DMS153 (cell line): ENCODE measurements around the gene KAT6B.

Experiments
- DNase-seq: peaks from one replicate; lab custom pipeline; 2025; lab: John Stamatoyannopoulos, UW

The KAT6B gene

DNA sequence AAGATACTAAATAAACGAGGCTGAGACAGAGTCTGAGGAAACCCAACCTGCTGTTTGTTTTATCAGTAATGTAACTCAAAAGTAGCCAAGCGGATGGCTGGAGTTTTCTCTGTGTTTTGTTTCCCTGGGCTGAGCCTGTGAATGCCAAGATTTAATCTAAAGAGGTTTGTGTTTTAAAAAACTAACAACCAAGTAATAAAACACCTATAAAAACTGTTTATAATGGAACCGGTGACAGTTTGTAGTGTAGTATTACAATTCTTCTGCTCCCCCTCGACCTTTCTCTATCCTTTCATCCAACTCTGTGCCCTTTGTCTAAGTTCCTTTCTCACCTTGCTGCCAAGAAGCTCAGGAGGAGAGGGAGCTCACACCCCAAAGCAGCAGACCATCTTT lies 2.6 kb upstream of the KAT6B start:
- DNase-seq, result no peak

DNA sequence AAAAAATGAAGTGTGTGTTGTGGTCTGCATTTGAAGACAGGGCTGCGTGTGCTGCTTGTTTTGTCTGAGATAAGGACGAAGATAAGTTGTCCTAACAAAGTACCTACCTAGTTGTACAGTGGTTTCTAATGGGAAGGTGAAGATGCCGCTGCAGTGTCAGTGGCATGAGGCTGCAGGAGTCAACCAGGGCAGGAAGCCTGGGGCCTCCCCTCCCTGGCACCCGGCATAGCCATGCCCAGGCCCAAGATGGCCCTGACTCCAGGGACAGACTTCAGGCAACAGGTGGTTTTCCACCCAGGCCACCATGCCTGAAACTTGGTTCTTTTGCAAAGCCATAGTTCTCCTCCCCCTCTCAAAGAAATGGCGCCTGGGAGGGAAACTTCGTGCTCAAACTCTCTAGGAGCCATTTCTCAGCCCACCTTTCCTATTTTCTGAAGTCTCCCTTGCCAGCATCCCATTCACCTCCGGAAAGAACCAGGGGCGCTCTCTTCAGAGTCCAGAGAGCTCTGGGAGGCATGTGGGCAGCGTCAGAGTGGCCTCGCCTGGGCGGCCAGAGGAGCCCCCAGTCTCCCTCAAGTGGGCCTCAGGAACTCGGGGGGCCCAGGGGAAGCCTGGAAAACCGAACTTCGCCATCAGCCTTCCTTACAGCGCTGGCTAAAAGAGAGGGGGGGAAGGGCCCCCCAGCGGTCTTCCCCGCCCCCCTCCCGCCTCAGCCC lies 2.1 kb upstream of the KAT6B start:
- no peak for DNase-seq

DNA sequence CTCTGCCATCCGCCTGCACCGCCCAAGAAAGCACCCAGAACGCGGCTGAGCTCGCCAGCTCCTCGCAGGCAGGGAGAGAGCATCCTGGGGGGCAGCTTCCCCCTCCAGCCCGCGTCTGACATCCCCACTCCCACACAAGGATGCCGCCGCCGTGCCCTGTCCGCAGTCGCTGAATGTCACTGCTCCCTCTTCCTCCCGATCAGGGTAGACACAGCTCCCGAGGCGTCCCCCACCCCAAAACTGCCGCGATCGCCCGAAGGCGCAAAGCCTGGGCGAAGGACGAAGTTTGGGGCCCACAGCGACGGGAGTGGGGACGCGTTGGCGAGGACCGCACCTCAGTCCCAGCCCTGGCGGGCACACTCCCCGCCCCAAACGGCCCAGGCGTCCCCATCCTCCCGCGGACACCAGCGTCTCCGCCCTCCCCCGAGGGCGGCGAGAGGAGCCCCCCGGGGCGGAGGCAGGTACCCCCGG lies 1.5 kb upstream of the KAT6B start:
- DNase-seq, result no peak

DNA sequence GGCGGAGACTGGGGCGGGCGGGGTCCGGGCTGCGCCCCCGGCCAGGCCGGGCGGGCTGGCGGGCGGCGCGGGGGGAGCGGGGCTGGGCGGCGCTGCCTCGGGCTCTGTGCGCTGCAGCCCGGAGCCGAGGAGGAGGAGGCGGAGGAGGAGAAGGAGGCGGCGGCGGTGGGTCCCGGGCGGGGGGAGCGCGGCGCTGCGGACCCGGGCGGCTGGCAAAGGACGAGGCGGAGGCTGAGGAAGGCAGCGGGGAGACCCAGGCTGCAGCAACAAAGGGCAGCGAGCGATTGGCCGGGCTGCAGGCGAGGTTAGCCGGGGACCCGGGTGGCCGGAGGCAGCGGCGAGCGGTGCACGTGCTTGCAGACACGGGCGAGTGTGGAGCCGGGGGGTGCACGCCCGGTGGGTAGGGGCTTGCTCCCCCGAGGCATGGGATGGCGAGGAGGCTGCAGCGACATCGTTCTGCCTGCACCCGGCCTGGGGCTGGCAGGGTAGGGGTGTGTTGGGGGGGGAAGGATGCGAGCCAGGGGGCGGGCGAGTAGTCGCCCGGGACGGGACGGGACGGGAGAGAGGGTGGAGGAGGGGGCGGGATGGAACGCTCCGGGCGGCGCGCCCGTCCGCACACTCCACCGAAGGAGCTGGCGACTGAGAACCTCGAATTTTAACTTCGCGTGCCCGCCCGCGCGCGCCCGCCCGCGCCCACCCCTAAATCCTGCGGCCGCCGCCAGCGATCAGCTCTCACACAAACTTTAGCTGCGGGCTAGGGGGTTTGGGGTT lies 844 bp upstream of the KAT6B start:
- DNase-seq, result no peak

DNA sequence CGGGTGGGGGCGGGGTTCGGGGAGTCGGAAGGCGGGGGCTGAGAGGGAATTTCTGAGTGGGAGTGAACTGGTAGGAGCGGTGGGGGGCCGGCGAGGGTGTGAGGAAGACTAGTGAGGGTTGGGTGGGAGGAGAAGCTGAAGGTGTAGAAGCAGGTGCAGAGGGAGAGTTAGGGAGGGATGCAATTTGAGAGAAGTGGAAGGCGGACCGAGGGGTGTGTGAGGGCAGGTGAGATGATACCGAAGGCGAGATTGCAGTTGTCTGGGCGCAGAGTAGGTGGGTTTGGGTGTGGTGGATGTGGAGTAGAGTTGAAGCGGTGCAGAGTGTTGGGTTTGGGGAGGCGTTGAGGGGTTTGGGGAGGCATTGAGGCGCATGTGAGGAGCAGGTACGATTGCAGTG lies 643 bp downstream of the KAT6B start:
- peak; percentile 56 for DNase-seq

DNA sequence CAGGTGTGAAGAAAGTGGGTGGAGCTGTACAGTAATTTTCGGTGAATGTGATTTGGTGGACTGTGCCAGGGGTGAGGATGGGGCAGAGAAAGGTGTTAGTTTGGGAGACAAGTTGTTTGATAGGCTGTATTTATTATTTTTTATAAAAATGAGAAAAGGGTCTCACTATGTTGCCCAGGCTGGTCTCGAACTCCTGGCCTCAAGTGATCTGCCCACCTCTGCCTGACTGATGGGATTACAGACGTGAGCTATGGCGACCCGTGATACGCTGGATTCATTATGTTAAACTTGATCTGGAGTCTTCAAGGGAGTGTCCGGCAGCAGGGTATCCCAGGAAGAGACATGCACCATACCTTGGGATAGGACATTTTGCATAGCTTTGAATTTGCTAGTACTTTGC lies 1.3 kb downstream of the KAT6B start:
- no peak for DNase-seq

DNA sequence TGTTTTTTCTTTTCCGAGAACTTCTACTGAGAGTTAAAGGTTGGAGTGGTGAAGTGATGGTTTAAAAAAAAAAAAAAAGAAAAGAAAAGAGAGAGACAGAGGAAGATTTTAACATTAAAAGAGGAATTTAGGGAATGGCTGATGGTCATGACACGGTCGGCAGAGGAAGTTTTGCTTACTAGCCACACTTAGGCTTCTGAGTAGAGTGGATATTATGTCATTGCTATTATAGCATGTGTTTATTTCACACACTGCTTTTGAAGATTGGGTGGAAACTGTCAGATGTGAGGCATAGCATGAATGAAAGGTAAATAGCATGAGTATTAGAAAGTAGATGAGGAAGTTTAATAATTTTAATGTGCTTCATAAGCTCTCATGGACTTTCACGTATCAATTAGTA lies 2.5 kb downstream of the KAT6B start:
- DNase-seq, result no peak

DNA sequence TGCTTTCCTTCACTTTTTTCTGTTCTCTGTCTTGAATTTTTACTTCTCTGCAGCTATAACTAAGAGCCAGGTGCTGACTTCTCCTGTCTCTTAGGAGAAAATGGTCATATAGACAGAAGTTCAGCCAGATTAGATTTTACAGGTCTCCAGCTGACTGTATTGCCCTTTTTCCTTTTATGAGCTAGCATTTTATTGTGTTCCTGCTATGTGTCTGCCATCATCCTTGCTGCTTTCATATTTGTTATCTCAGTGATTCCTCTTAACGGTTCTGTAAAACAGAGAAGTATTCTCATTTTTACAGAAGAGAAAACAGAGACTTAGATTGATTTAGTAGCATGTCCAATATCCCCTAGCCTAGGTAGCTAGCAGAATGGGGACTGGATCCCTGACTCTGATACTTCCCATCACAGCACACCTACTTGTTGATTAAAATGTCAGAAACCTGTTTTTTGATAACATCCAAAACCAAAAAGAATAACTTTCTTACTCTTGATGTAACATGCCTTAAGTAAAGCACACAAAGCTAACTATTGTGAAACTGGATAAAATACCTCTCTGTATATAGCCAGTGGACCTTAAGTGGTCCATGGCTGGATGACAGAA lies 5.2 kb downstream of the KAT6B start:
- no peak for DNase-seq

DNA sequence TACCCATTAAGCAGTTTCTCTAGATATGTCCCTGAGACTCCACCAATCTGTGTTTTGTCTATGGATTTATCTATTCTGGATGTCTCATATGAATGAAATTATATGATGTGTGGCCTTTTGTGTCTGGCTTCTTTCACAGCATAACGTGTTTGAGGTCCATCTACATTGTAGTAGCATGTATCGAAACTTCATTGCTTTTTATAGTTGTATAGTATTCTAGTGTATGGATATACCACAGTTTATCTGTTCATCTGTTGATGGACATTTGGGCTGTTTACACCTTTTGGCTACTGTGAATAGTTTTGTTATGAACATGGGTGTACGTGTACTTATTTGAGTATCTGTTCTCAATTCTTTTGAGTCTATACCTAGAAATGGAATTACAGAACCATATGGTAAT lies 9.6 kb downstream of the KAT6B start:
- no peak for DNase-seq

DNA sequence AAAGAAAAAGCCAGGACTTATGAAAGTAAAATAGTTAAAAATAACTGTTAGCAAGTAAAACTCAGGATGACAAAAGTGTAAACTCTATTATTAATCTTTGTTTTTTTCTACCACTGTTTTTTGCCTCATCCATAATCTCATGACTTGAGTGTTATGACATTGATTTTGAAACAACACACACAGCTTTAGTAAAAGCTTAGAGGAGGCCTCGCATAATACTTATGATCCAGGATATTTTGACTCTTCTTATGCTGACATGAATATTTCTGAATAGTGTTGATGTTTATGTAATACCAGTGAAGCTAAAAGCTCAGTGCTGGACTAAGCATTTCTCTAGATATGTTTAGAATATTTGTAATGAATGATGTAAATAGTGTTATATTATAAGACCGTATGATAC lies 10.5 kb downstream of the KAT6B start:
- no peak for DNase-seq

DNA sequence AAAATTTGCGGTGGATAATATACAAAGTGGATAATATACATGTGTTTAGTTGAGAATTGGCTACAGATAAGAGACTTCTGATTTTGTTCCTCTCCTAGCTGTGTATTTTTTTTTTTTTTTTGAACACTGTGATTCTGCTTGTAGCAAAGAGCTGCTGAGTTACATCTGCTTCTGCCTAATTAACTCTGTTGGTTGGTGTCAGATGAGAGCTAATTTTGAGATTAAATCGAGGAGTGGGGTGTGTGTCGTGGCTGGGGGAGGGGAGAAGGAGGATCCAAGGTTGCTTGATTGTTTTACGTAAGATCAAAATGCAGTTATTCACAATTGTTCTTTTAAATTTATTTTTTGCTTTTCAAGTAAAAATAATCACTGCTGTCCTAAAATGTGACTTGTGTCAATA lies 11.3 kb downstream of the KAT6B start:
- no peak for DNase-seq

DNA sequence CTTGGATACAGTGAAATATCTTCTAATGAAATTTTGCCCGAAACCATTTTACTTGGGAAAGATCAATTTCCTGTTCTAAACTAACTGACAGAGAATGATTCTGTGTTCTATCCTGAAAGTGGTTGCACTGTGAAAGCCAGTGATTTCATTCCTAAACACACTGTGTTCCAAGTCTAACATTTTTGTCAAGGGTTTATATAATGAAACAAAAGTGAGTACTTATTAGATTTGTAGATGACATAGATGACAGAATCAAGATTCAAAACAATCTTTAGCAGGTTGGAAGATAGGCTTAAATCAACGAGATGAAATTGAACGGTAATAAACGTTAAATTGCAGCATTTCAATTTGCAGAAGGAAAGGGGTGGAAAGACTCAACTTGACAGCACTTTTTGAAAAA lies 13.3 kb downstream of the KAT6B start:
- no peak for DNase-seq

DNA sequence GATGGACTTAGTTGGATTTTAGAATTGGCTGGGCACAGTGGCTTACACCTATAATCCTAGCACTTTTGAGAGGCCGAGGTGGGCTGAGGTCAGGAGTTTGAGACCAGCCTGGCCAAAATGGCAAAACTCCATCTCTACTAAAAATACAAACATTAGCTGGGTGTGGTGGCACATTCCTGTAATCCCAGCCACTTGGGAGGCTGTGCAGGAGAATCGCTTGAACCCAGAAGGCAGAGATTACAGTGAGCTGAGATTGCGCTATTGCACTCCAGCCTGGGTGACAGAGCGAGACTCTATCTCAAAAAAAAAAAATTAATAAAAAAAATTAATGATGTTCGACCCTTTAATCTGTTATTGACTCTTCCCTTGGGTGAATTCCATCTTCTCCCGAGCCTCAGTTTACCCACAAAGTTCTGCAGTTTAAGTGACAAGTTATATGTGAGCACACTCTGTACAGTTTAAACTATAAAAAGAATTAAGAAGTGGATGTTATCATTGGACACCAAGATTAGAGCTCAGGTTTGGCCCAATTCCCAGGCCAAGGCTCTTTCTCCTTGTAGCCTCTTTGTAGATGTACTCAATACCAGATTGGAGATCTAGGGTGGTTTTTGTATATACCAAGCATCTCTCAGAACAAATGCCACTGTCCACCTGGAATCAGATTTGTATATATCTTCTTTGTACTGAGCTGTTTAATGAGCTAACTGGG lies 15.0 kb downstream of the KAT6B start:
- no peak for DNase-seq

DNA sequence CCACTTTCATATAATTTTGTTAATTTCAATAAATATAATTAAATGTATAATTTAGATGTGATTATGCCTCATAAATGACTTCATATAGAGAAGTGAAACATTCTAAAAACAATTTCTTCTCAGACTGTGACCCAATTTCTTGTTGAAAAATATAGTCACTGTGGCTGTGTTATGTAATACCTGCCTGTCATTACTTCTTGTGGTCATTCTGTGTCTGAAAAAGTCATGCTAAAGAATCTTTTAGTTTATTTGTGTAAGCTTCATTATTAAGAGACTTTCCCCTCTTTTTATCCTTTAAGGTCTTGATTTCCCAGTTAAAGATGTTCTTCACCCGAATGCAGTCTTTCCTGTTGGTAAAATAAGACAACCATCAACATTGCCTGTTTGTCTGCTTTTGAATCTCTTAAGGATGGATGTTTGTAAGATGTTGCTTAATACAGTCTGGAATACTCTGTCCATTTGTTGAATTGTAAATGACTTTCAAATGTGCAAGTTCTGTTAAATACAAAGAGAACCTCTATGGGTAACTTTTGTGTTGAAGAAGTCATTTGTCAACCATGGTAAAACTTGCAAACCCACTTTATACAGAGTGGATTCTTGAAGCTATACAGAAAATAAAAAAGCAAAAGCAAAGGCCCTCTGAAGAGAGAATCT lies 16.0 kb downstream of the KAT6B start:
- no peak for DNase-seq

DNA sequence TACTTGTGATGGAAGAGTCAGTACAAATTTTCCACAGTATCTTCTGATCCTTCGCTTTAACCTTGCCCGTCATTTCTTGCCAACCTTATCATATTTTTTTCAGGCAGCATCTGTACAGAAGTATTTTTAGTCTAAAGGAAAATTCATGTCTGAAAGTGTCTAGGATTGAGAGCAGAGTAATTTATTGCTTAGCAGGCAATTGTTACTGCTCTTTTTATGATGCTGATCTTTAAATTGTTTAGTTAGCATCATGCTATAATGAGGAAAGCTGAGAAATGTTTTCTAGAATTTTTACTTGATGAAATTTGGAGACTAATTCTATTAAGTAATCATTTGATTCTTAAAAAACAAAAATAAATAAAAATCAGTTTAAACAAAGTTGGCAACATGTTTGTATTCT lies 20.6 kb downstream of the KAT6B start:
- DNase-seq, result no peak

DNA sequence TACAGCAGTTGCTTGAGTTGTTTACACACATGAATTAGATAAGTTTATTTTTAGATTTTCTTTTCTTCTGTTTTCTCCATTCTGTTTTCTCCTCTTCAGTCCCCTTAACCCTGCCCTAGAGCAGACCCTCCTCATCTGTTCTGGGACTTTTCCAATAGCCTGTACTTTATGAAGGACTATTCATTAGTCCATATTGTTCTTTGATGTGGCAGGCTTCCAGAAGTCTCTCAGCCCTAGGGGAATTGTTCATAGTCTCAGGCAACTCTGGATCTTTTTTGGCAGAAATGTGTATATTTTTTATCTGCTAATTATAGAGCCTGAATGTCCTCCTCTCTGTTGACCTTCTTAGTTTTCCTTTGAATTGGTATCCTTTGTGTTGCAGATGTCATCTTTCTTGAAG lies 25.4 kb downstream of the KAT6B start:
- DNase-seq, result no peak

DNA sequence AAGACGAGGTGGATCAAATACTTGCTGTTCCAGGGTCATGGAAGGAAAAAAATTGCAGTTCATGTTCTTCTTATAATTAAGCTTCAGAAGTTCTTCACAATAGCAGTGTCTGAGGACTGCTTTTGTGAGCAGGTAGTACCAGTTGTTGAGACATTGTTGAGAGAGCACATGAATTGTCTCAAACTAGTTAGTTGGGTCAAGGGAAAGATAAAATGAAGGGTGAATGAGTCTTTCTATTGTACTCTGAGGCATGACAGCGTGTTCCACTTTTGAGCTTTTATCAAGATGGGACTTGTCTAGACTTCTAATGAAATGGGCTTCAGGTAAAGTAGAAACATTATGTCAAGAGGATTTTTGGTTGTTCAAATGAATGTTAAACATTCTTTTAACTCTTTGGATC lies 26.0 kb downstream of the KAT6B start:
- DNase-seq, result no peak

DNA sequence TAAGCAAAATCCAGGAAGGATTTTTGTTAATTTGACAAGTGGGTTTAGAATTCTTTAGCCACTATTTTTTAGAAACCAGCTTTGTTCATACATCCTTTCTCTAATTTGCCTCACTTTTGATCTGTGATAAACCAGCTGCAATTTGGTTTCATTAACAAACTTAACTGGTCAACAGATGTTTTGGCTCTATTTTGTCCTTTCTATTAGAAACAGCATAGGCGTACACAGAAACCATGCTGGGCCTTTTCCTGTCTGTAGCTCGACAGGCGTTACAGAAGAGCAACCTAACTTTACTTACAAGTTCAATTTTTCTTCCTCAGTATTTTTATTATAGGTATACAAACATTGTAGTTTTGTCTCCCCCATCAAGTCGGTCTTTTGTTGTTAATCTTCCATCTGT lies 28.2 kb downstream of the KAT6B start:
- DNase-seq, result no peak

DNA sequence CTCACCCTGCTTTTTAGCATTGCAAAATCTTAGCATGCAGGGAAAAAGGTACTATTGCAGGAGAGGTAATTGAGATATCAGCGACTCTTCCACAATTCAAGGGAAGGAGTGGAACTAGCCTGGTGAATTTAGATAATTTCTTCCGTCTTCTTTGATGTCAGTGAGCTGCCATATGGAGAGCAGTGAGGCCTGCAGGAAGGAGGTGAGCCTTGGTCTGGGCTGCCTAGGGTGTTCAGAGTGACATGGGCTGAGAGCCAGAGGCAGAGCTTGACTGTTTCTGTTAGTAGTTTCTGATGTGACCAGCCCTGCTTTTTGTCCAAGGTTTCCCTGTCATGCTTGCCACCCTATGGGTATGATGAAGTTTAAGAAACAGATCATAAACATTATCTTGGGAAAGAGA lies 28.6 kb downstream of the KAT6B start:
- DNase-seq, result no peak

DNA sequence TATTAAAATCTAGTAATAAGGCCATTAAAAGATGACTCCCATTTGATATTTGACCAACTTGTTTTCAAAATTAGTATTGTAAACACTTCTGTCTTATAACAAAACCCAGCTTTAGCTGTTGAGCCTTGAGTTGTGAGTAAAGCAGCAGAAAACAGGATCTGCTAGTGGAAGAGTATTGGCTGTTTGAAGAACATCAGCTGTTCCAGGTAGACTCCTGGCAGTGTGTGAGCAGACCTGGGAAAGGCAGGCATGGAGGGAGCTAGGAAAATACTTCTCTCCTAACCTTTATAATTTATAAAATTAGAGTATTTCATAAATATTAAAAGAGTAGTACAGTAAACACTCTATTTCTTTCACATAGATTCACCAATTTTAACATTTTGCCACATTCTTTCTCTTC lies 29.0 kb downstream of the KAT6B start:
- DNase-seq, result no peak

DNA sequence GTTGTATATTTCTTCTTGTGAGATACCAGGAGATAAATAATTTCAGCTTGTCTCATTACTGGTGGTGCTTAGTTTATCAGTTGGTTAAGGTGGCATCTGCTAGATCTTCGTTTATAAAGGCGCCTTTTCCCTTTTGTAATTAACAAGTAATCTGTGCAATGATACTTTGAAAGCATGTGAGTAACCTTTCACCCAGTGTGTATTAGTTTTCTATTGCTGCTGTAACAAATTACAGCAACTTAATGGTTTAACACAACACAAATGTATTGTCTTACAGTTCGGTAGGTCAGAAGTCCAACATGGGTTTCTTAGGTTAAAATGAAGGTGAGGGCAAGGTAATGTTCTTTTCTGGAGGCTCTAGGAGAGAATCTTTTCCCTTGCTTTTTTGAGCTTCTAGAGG lies 30.5 kb downstream of the KAT6B start:
- DNase-seq, result no peak

DNA sequence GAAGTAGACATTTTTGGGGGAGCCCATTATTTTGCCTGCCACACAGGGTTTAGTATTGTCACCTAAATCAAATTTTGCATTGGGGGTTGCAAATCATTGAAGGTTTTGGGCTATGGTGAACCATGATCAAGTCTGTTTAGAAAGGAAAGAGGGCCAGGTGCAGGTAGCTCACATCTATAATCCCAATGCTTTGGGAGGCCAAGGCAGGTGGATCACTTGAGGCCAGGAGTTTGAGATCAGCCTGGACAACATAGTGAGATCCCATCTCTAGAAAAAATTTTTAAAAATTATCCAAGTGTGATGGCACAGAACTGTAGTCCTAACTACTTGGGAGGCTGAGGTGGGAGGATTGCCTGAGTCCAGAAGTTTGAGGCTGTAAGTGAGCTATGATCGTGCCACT lies 31.2 kb downstream of the KAT6B start:
- no peak for DNase-seq
